RCC 7860 (cell line): ENCODE data around the gene PTCSC3.
"Not testable (repeated sequence)": the region's sequence is repeated elsewhere in the genome, so short reads cannot be mapped to it uniquely, and the experiment has no call there.

Experiments
- DNase-seq: peaks from one replicate; pipeline ENCODE4 v3.0.0-alpha.2; 2015; ENCODE audit warnings: low spot score
- FAIRE-seq: peaks from 2 replicates; lab custom pipeline; 2012; peaks lifted over from hg19 to GRCh38; lab: Jason Lieb, UNC

PTCSC3 gene

GRCh38 chr14:36174767-36175424, 1.6 kb downstream of the PTCSC3 start:
- FAIRE-seq = no peak
- no peak for DNase-seq

- no peak for DNase-seq
- no peak for FAIRE-seq
These were observed 3.4 kb downstream of the PTCSC3 start for GRCh38 chr14:36173161-36173560.

GRCh38 chr14:36171607-36172006, 4.9 kb downstream of the PTCSC3 start:
- DNase-seq (no peak), FAIRE-seq (no peak)

GRCh38 chr14:36167431-36167830, 9.1 kb downstream of the PTCSC3 start:
- DNase-seq (no peak), FAIRE-seq (no peak)

- no peak for FAIRE-seq
- no peak for DNase-seq
These were observed 13.1 kb downstream of the PTCSC3 start for GRCh38 chr14:36163451-36163850.

- FAIRE-seq (no peak), DNase-seq (no peak)
These were observed 14.3 kb downstream of the PTCSC3 start for GRCh38 chr14:36162267-36162666.

GRCh38 chr14:36161776-36162175, 14.7 kb downstream of the PTCSC3 start:
- no peak for FAIRE-seq
- no peak for DNase-seq

GRCh38 chr14:36151335-36151734, 25.2 kb downstream of the PTCSC3 start:
- FAIRE-seq (no peak), DNase-seq (no peak)

GRCh38 chr14:36134038-36134437, 42.5 kb downstream of the PTCSC3 start:
- DNase-seq = no peak
- FAIRE-seq = no peak

- DNase-seq (no peak), FAIRE-seq (no peak)
These were observed 43.7 kb downstream of the PTCSC3 start for GRCh38 chr14:36132826-36133225.

GRCh38 chr14:36130186-36130585, 46.3 kb downstream of the PTCSC3 start:
- FAIRE-seq (no peak), DNase-seq (no peak)

- DNase-seq = no peak
- FAIRE-seq = no peak
These were observed 47.3 kb downstream of the PTCSC3 start for GRCh38 chr14:36129181-36129580.

GRCh38 chr14:36113341-36113740, 63.2 kb downstream of the PTCSC3 start:
- DNase-seq (no peak), FAIRE-seq (no peak)

- DNase-seq (no peak), FAIRE-seq (no peak)
These were observed 64.5 kb downstream of the PTCSC3 start for GRCh38 chr14:36111822-36112583.

GRCh38 chr14:36105401-36105800, 71.1 kb downstream of the PTCSC3 start:
- DNase-seq = peak; percentile 50
- peak; percentile 30 for FAIRE-seq

- not testable (repeated sequence) for FAIRE-seq, DNase-seq
These were observed 72.3 kb downstream of the PTCSC3 start for GRCh38 chr14:36104258-36104657.

- FAIRE-seq (no peak), DNase-seq (no peak)
These were observed 76.9 kb downstream of the PTCSC3 start for GRCh38 chr14:36099619-36100018.

- no peak for DNase-seq
- FAIRE-seq = no peak
These were observed 79.2 kb downstream of the PTCSC3 start for GRCh38 chr14:36097356-36097755.

GRCh38 chr14:36096090-36096489, 80.4 kb downstream of the PTCSC3 start:
- FAIRE-seq = no peak

GRCh38 chr14:36094963-36095362, 81.6 kb downstream of the PTCSC3 start:
- no peak for DNase-seq
- no peak for FAIRE-seq

More at GRCh38 chr14:36096090-36096489, 80.4 kb downstream of the PTCSC3 start:
- DNase-seq = no peak

- FAIRE-seq = peak; percentile 94
- peak; percentile 89 for DNase-seq
These were observed 85.4 kb downstream of the PTCSC3 start for GRCh38 chr14:36091096-36091495.

- DNase-seq (no peak), FAIRE-seq (no peak)
These were observed 89.1 kb downstream of the PTCSC3 start for GRCh38 chr14:36087411-36087810.
